Mesothelial cell of epicardium (in vitro differentiated cells): ENCODE data around the gene CPLX1. TPM values are rescaled to one million over a fixed set of nuclear protein-coding genes. Genes with fewer than 3 reads are reported as not detected.
A peak's percentile ranks its signal among the peaks of the same experiment; 100 is the strongest.

Experiments used
- DNase-seq, 2 experiments: peaks; one replicate each; pipeline ENCODE4 v3.0.0; 2021; ENCODE audit warnings: low spot score in 2 of 2; ENCODE audit not compliant: unreplicated experiment in 2 of 2
- H3K27ac Mint-ChIP-seq: 2 replicates; pipeline ENCODE4 v1.8.0; 2021; ENCODE audit warnings: mixed read lengths
- H3K27me3 Mint-ChIP-seq: 2 replicates; pipeline ENCODE4 v1.8.0; 2021; ENCODE audit warnings: low read depth, mixed read lengths
- H3K36me3 Mint-ChIP-seq: 2 replicates; pipeline ENCODE4 v1.8.0; 2021; ENCODE audit warnings: mixed read lengths
- H3K4me1 Mint-ChIP-seq: 2 replicates; pipeline ENCODE4 v1.8.0; 2021; ENCODE audit warnings: mixed read lengths
- H3K4me3 Mint-ChIP-seq: 2 replicates; pipeline ENCODE4 v1.8.0; 2021; ENCODE audit warnings: mild to moderate bottlenecking, moderate library complexity, mixed read lengths
- H3K9me3 Mint-ChIP-seq: 2 replicates; pipeline ENCODE4 v1.8.0; 2021; ENCODE audit warnings: mixed read lengths
- CTCF ChIP-seq: fragments of 200-600 bp; sonication (generic); IDR thresholded peaks from one replicate; pipeline ENCODE4 v1.5.0; 2021; ENCODE audit warnings: antibody characterized with exemption; ENCODE audit not compliant: unreplicated experiment
- total RNA-seq: library from RNA; stranded (reverse); gene quantifications from 3 replicates; pipeline ENCODE4 v1.2.1, GENCODE V29; 2021

CPLX1 gene
- total RNA-seq, 1 donor from 2014 or later = 4.6 TPM

DNA sequence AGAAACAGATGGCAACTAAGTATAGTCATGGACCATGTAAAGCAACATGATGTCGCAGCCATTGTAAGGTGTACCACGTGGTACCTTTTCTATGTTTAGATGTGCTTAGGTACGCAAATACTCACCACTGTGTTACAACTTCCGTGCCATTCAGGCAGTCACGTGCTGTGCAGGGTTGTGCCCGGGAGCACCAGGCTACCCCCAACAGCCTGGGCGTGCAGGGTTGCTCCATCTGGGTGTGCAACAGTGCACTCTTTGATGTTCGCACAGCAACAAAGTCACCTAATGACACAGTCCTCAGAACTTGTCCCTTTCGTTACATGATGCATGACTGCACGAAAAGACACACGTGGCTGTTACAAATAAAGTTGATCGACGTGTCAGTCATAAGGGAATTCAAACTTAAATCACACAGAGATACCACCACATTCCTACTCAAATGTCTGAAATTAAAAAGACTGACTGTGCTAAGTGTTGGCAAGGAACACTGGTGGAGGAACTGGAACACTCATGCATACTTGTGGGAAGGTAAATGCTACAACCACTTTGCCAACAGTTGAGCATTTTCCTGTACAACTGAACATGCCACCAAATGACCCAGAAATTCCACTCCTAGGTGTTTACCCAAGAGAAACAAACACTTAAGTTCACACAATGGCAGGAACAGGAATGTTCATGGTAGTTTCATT is 24.3 kb downstream of the CPLX1 start:
- no peak for DNase-seq
- H3K9me3 Mint-ChIP-seq = peaks cover 25% of the 10 kb centered on the region
- no peak for TF ChIP-seq CTCF
- peaks cover 20% of the 10 kb centered on the region for H3K27me3 Mint-ChIP-seq
- H3K4me1 Mint-ChIP-seq = no peaks in the 10 kb centered on the region
- no peaks in the 10 kb centered on the region for H3K36me3 Mint-ChIP-seq
- H3K27ac Mint-ChIP-seq = no peak overlapping the region
- no peak overlapping the region for H3K4me3 Mint-ChIP-seq

GRCh38 chr4:797066-797465 is 28.9 kb downstream of the CPLX1 start:
- Mint-ChIP-seq H3K36me3 (no peaks in the 10 kb centered on the region), H3K4me1 (peaks cover 6% of the 10 kb centered on the region), H3K4me3 (no peak overlapping the region), H3K27ac (no peak overlapping the region), H3K27me3 (peaks cover 48% of the 10 kb centered on the region), H3K9me3 (peaks cover 6% of the 10 kb centered on the region)
- no peak for DNase-seq
- TF ChIP-seq CTCF = no peak

- H3K4me1 Mint-ChIP-seq = peaks cover 6% of the 10 kb centered on the region
- no peak for DNase-seq
- no peak for TF ChIP-seq CTCF
- no peaks in the 10 kb centered on the region for H3K36me3 Mint-ChIP-seq
- no peak overlapping the region for H3K4me3 Mint-ChIP-seq
- peaks cover 47% of the 10 kb centered on the region for H3K27me3 Mint-ChIP-seq
- H3K27ac Mint-ChIP-seq = no peak overlapping the region
- no peaks in the 10 kb centered on the region for H3K9me3 Mint-ChIP-seq
Observed at GRCh38 chr4:796206-796605, 29.7 kb downstream of the CPLX1 start.

- Mint-ChIP-seq H3K27me3 (peaks cover 48% of the 10 kb centered on the region), H3K4me3 (peak overlapping the region; percentile 46), H3K9me3 (no peaks in the 10 kb centered on the region), H3K27ac (no peak overlapping the region), H3K36me3 (no peaks in the 10 kb centered on the region), H3K4me1 (peaks cover 8% of the 10 kb centered on the region)
- DNase-seq = no peak
- TF ChIP-seq CTCF = no peak
Observed at GRCh38 chr4:795726-796119, 30.2 kb downstream of the CPLX1 start.

GRCh38 chr4:794900-795725 is 30.8 kb downstream of the CPLX1 start:
- peaks cover 52% of the 10 kb centered on the region for H3K27me3 Mint-ChIP-seq

More at GRCh38 chr4:794900-795725, 30.8 kb downstream of the CPLX1 start:
- peak overlapping the region; percentile 47 for H3K4me3 Mint-ChIP-seq
- no peak overlapping the region for H3K27ac Mint-ChIP-seq
- no peaks in the 10 kb centered on the region for H3K9me3 Mint-ChIP-seq
- TF ChIP-seq CTCF = no peak
- DNase-seq = no peak
- H3K4me1 Mint-ChIP-seq = peaks cover 12% of the 10 kb centered on the region
- H3K36me3 Mint-ChIP-seq = no peaks in the 10 kb centered on the region
